B cell (primary cell): ENCODE data around the gene UBE2J1. TPM values are rescaled to one million over a fixed set of nuclear protein-coding genes. Genes with fewer than 3 reads are reported as not detected.

ENCODE experiments used
- ATAC-seq: fragments of 200-7000 bp; cut with Tn5 transposase; one replicate; pipeline ENCODE4 v1.10.0; 2021; ENCODE audit warnings: low read depth, mild to moderate bottlenecking, moderate number of reproducible peaks, moderate library complexity
- CTCF ChIA-PET: fragments of 350-600 bp; sonication (Branson Sonifier 250); formaldehyde crosslinking; loops from one replicate; lab custom pipeline; 2021; ENCODE audit warnings: antibody characterized with exemption, inconsistent platforms; lab: Charles Lee
- POLR2A ChIA-PET: fragments of 350-600 bp; sonication (Branson Sonifier 250); formaldehyde crosslinking; loops from one replicate; lab custom pipeline; 2021; ENCODE audit warnings: antibody characterized with exemption; lab: Charles Lee
- DNase-seq: peaks from one replicate; pipeline ENCODE4 v3.0.0; 2013
- H2AFZ ChIP-seq: 2 replicates; pipeline ENCODE4 v1.6.1; 2012; ENCODE audit warnings: mild to moderate bottlenecking, low read depth, low read length; ENCODE audit not compliant: insufficient read depth, poor library complexity, severe bottlenecking
- H3K27ac ChIP-seq, 2 donors: 1 replicate in 1 of 2; 2 replicates in 1 of 2; pipeline ENCODE4 v1.5.1; 2012 to 2013; ENCODE audit warnings: low read length in 2 of 2, mild to moderate bottlenecking in 2 of 2, moderate library complexity in 1 of 2
- H3K27me3 ChIP-seq, 4 experiments: fragments of 200-600 bp in 1 of 4; sonication (generic) in 1 of 4; replicated peaks in 1 of 4; 1 replicate in 2 of 4; 2 replicates in 2 of 4; pipeline versions ENCODE4 v1.6.1 to v1.7.0; 2013 to 2016; ENCODE audit warnings: low read length in 3 of 4, mild to moderate bottlenecking in 2 of 4, mixed read lengths in 1 of 4, moderate library complexity in 1 of 4; ENCODE audit not compliant: insufficient read depth in 4 of 4, control insufficient read depth in 3 of 4; ENCODE audit errors: control extremely low read depth in 1 of 4
- H3K36me3 ChIP-seq, 2 experiments: replicated peaks in 1 of 2; 1 replicate in 1 of 2; 2 replicates in 1 of 2; pipeline versions ENCODE4 v1.6.1 to v1.7.1; 2013; ENCODE audit warnings: low read length in 1 of 2; ENCODE audit not compliant: insufficient read depth in 2 of 2, control insufficient read depth in 1 of 2; ENCODE audit errors: control extremely low read depth in 1 of 2, extremely low read depth in 1 of 2
- H3K4me1 ChIP-seq, 2 donors: fragments of 200-600 bp in 1 of 2; sonication (generic) in 1 of 2; 1 replicate in 1 of 2; 2 replicates in 1 of 2; pipeline versions ENCODE4 v1.5.1 to v1.6.1; 2013 to 2017; ENCODE audit warnings: low read length in 2 of 2; ENCODE audit not compliant: control insufficient read depth in 2 of 2, insufficient read depth in 2 of 2
- H3K4me2 ChIP-seq: replicated peaks from 2 replicates; pipeline ENCODE3; 2012; ENCODE audit warnings: mild to moderate bottlenecking, low read depth, low read length; ENCODE audit not compliant: poor library complexity, severe bottlenecking
- H3K4me3 ChIP-seq, 5 experiments: fragments of 200-600 bp in 1 of 5; sonication (generic) in 1 of 5; 1 replicate in 3 of 5; 2 replicates in 2 of 5; pipeline versions ENCODE4 v1.5.1 to v1.7.0; 2011 to 2016; ENCODE audit warnings: low read length in 4 of 5, mild to moderate bottlenecking in 4 of 5, low read depth in 2 of 5, control low read depth in 1 of 5, moderate library complexity in 1 of 5; ENCODE audit not compliant: insufficient read depth in 1 of 5; ENCODE audit errors: control extremely low read depth in 1 of 5, extremely low read depth in 1 of 5
- H3K79me2 ChIP-seq: fragments of 200-600 bp; sonication (generic); one replicate; pipeline ENCODE4 v1.6.0; 2016; ENCODE audit warnings: low read length; ENCODE audit not compliant: control insufficient read depth, insufficient read depth
- H3K9ac ChIP-seq: fragments of 200-600 bp; sonication (generic); 2 replicates; pipeline ENCODE4 v1.6.1; 2017; ENCODE audit warnings: mild to moderate bottlenecking, low read length, moderate library complexity
- H3K9me3 ChIP-seq, 3 donors: one replicate each; pipeline versions ENCODE4 v1.6.1 to v1.7.1; 2013; ENCODE audit warnings: low read length in 2 of 3; ENCODE audit not compliant: control insufficient read depth in 2 of 3, insufficient read depth in 1 of 3; ENCODE audit errors: control extremely low read depth in 1 of 3
- H4K20me1 ChIP-seq: 2 replicates; pipeline ENCODE4 v1.6.0; 2012; ENCODE audit warnings: mild to moderate bottlenecking, low read length; ENCODE audit not compliant: insufficient read depth, control insufficient read depth, poor library complexity, severe bottlenecking
- H3K27ac Mint-ChIP-seq: one replicate; pipeline ENCODE4 v1.8.0; 2021; ENCODE audit warnings: mixed read lengths
- H3K27me3 Mint-ChIP-seq: one replicate; pipeline ENCODE4 v1.8.0; 2021; ENCODE audit warnings: mixed read lengths
- H3K4me1 Mint-ChIP-seq: one replicate; pipeline ENCODE4 v1.8.0; 2021; ENCODE audit warnings: mixed read lengths
- H3K4me3 Mint-ChIP-seq: one replicate; pipeline ENCODE4 v1.8.0; 2021; ENCODE audit warnings: mixed read lengths
- H3K9me3 Mint-ChIP-seq: one replicate; pipeline ENCODE4 v1.8.0; 2022; ENCODE audit warnings: mixed read lengths; ENCODE audit not compliant: insufficient read depth
- EZH2 ChIP-seq: IDR thresholded peaks from 2 replicates; pipeline ENCODE4 v1.6.1; 2012; ENCODE audit warnings: borderline replicate concordance, low read depth, mild to moderate bottlenecking, moderate library complexity, low read length; ENCODE audit not compliant: insufficient read depth, poor library complexity, severe bottlenecking
- WGBS: methylation state at CpG from one replicate; pipeline ENCODE4 v1.1.5; 2013; ENCODE audit warnings: missing lambda C conversion rate; ENCODE audit not compliant: insufficient coverage; 5-methylcytosine and 5-hydroxymethylcytosine counted together
- intact Hi-C: fragments of 100-400 bp; cut with micrococcal nuclease; formaldehyde crosslinking; loops from one replicate; pipeline ENCODE4 v1.10.0; 2022
- polyA plus RNA-seq: library from polyadenylated mRNA; depleted of rRNA; stranded (reverse); fragments of >200 nt; gene quantifications from 2 replicates; pipeline ENCODE4 v1.2.3, GENCODE V29; 2012
- total RNA-seq, 2 donors: library from RNA; stranded (reverse); fragments of 120-200 nt in 1 of 2; gene quantifications; 1 replicate in 1 of 2; 2 replicates in 1 of 2; pipeline versions ENCODE4 v1.2.3 to v1.2.4, GENCODE V29; 2013 to 2022
- TF ChIP-seq, protein P1 (sequence below): fragments of 200-600 bp; IDR thresholded peaks from one replicate; pipeline ENCODE4 v1.8.0; 2022; ENCODE audit warnings: antibody characterized with exemption, mild to moderate bottlenecking

Gene UBE2J1
- total and polyA plus RNA-seq, 2 donors (not counting 1 experiment from before 2014, with no cell fraction given): 31.1 to 55.6 TPM

DNA sequence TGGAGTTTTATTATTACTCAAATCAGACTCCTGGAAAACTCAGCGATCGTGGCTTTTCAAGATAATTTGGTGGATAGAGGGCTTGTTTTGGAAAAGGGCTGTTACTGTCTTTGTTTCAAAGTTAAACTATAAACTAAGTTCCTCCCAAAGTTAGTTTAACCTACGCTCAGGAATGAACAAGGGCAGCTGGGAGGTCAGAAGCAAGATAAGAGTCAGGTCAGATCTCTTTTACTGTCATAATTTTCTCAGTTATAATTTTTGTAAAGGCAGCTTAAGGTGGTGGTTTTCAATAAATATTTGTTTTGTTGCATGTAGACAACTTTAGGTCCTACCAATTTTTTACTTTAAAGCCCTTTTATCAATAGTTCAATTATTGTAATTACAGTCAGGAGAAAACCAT is 28.2 kb downstream of the UBE2J1 start:
- H3K36me3 ChIP-seq: peaks cover 23 to 34% of the 10 kb centered on the region in 2 experiments
- intact Hi-C loops: no loop called here
- Mint-ChIP-seq H3K4me3 (no peak overlapping the region), H3K9me3 (no peaks in the 10 kb centered on the region), H3K27ac (peak overlapping the region; percentile 11), H3K4me1 (peaks cover 23% of the 10 kb centered on the region), H3K27me3 (no peaks in the 10 kb centered on the region)
- H3K9ac ChIP-seq: no peak overlapping the region
- no peaks in the 10 kb centered on the region for H3K79me2 ChIP-seq
- H3K4me3 ChIP-seq: no peak overlapping the region
- H3K4me2 ChIP-seq: no peak overlapping the region
- DNase-seq (no peak), ATAC-seq (no peak)
- H3K27ac ChIP-seq: no peak overlapping the region
- H4K20me1 ChIP-seq: peaks cover under 1% of the 10 kb centered on the region
- no peaks in the 10 kb centered on the region for H3K27me3 ChIP-seq
- no peaks in the 10 kb centered on the region for H3K9me3 ChIP-seq
- TF ChIP-seq, protein P1, sequence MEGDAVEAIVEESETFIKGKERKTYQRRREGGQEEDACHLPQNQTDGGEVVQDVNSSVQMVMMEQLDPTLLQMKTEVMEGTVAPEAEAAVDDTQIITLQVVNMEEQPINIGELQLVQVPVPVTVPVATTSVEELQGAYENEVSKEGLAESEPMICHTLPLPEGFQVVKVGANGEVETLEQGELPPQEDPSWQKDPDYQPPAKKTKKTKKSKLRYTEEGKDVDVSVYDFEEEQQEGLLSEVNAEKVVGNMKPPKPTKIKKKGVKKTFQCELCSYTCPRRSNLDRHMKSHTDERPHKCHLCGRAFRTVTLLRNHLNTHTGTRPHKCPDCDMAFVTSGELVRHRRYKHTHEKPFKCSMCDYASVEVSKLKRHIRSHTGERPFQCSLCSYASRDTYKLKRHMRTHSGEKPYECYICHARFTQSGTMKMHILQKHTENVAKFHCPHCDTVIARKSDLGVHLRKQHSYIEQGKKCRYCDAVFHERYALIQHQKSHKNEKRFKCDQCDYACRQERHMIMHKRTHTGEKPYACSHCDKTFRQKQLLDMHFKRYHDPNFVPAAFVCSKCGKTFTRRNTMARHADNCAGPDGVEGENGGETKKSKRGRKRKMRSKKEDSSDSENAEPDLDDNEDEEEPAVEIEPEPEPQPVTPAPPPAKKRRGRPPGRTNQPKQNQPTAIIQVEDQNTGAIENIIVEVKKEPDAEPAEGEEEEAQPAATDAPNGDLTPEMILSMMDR: no peak
- no peak for TF ChIP-seq EZH2
- POLR2A ChIA-PET: no interaction called here
- CTCF ChIA-PET: interaction anchor here (0.5 to 0.7 kb wide), 2 partner anchors 32 to 48 kb away, joined by 3 read pairs; no protein-coding TSS in a partner anchor
- no CpG with 5 or more reads among the region's 3 CpGs for WGBS
- peaks cover 2 to 9% of the 10 kb centered on the region in 2 donors for H3K4me1 ChIP-seq
- H2AFZ ChIP-seq: no peak overlapping the region

DNA sequence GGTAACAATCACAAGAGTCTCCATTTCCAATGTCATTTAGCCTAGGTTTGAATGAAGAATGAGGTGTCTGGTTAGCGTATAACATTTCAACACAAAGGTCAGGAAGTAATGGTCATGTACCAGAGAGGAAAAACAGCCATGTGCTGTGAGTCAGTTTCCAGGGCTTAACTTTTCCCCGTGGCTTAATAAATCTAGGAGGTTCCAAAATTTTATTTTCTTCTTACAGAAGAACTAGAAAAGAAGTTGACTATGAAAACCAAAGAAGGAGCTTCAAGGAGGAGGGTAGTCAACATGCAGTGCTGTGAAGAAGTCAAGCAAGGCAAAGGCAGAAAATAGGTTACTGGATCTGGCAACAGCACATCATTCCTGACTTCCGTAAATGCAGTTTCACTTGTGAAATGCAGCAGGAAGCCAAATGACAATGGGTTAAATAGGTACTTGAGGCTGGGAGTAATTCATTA is 29.0 kb downstream of the UBE2J1 start:
- no peak overlapping the region for H2AFZ ChIP-seq
- intact Hi-C loops: no loop called here
- no peaks in the 10 kb centered on the region for H3K27me3 ChIP-seq
- DNase-seq (no peak), ATAC-seq (no peak)
- peaks cover 18 to 30% of the 10 kb centered on the region in 2 experiments for H3K36me3 ChIP-seq
- Mint-ChIP-seq H3K4me3 (no peak overlapping the region), H3K4me1 (peaks cover 27% of the 10 kb centered on the region), H3K27me3 (no peaks in the 10 kb centered on the region), H3K9me3 (no peaks in the 10 kb centered on the region), H3K27ac (no peak overlapping the region)
- H3K27ac ChIP-seq: no peak overlapping the region
- 86% methylated on average over 2 of the region's 3 CpGs for WGBS
- H3K9ac ChIP-seq: no peak overlapping the region
- CTCF ChIA-PET: no interaction called here
- TF ChIP-seq, protein P1: no peak
- no peak for TF ChIP-seq EZH2
- no peaks in the 10 kb centered on the region for H3K9me3 ChIP-seq
- no peaks in the 10 kb centered on the region for H3K79me2 ChIP-seq
- H3K4me2 ChIP-seq: no peak overlapping the region
- POLR2A ChIA-PET: no interaction called here
- H3K4me1 ChIP-seq: peaks cover 5 to 11% of the 10 kb centered on the region in 2 donors
- H4K20me1 ChIP-seq: peaks cover 8% of the 10 kb centered on the region
- H3K4me3 ChIP-seq: no peak overlapping the region
